Body of pancreas (tissue), 4 donors: Measurements from ENCODE around the gene LNX1. TPM values are rescaled to one million over a fixed set of nuclear protein-coding genes. Genes with fewer than 3 reads are reported as not detected.

Source experiments
- ATAC-seq: fragments of 150-250 bp; one replicate; pipeline ENCODE4 v1.9.1; 2016
- DNase-seq, 4 donors: peaks; one replicate each; pipeline ENCODE4 v3.0.0-alpha.2; 2019
- H3K27ac ChIP-seq, 4 donors: fragments of 200-600 bp; sonication (generic); 1 replicate in 3 of 4; 2 replicates in 1 of 4; pipeline versions ENCODE4 v1.5.1 to v1.6.1; 2016 to 2019; ENCODE audit warnings: mild to moderate bottlenecking in 1 of 4, mixed read lengths in 1 of 4, moderate library complexity in 1 of 4
- H3K27me3 ChIP-seq, 2 donors: fragments of 200-600 bp; sonication (generic); one replicate each; pipeline ENCODE4 v1.6.0; 2016; ENCODE audit warnings: mild to moderate bottlenecking in 1 of 2
- H3K36me3 ChIP-seq, 2 donors: fragments of 200-600 bp; sonication (generic); replicated peaks in 1 of 2; 2 replicates each; pipeline ENCODE4 v1.5.1; 2016; ENCODE audit warnings: low read depth in 2 of 2; ENCODE audit not compliant: insufficient read depth in 1 of 2
- H3K4me1 ChIP-seq: fragments of 200-600 bp; sonication (generic); one replicate; pipeline ENCODE4 v1.6.0; 2016
- H3K4me3 ChIP-seq, 2 donors: fragments of 200-600 bp; sonication (generic); 1 replicate in 1 of 2; 2 replicates in 1 of 2; pipeline ENCODE4 v1.5.1; 2016 to 2019
- H3K9me3 ChIP-seq, 3 donors: fragments of 200-600 bp; sonication (generic); 1 replicate in 2 of 3; 2 replicates in 1 of 3; pipeline ENCODE4 v1.5.1; 2016
- POLR2A ChIP-seq, 3 donors: fragments of 450-650 bp; IDR thresholded peaks; one replicate each; pipeline ENCODE4 v1.6.1; 2016; ENCODE audit warnings: antibody characterized with exemption in 3 of 3, mild to moderate bottlenecking in 2 of 3
- WGBS, 2 donors: methylation state at CpG; one replicate each; pipeline ENCODE4 v1.1.5; 2017; 5-methylcytosine and 5-hydroxymethylcytosine counted together
- intact Hi-C: fragments of 100-400 bp; cut with DNase I; formaldehyde crosslinking; loops from one replicate; pipeline ENCODE4 v1.15.1; 2023
- total RNA-seq, 2 donors: library from RNA; depleted of rRNA; stranded (reverse); fragments of >200 nt; gene quantifications; one replicate each; pipeline ENCODE4 v1.1.0, GENCODE V29; 2016
- TF ChIP-seq, protein P1 (sequence below), 7 experiments: fragments of 450-650 bp in 4 of 7; fragments of 200-600 bp in 3 of 7; sonication (generic) in 3 of 7; IDR thresholded peaks; one replicate each; pipeline ENCODE4 v1.5.1; 2016 to 2019; ENCODE audit warnings: antibody characterized with exemption in 7 of 7

LNX1 gene
- total RNA-seq, 2 donors from 2014 or later = 15.2 to 17.1 TPM

DNA sequence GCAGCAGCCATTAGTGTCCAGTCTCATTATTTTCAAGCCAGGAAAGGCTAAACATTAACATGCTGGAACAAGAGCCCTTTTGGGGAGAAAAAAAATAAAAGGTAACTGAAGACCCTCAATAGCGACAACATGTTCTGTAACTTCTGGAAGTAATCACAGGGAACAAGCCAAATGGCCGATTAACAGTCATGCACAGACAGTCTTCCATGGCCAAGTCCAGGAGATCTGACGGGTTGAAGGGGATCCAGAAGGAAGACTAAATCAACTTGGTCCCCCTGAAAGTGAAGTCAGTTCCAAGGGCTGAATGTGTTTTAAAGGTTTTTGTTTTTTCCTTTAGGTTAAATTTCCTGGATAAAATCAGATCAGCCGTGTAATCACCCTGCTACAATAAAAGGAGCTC lies 52.5 kb downstream of the LNX1 start:
- TF ChIP-seq POLR2A (IDR thresholded peaks at IDR 0.05) = no peak
- TF ChIP-seq, protein P1, sequence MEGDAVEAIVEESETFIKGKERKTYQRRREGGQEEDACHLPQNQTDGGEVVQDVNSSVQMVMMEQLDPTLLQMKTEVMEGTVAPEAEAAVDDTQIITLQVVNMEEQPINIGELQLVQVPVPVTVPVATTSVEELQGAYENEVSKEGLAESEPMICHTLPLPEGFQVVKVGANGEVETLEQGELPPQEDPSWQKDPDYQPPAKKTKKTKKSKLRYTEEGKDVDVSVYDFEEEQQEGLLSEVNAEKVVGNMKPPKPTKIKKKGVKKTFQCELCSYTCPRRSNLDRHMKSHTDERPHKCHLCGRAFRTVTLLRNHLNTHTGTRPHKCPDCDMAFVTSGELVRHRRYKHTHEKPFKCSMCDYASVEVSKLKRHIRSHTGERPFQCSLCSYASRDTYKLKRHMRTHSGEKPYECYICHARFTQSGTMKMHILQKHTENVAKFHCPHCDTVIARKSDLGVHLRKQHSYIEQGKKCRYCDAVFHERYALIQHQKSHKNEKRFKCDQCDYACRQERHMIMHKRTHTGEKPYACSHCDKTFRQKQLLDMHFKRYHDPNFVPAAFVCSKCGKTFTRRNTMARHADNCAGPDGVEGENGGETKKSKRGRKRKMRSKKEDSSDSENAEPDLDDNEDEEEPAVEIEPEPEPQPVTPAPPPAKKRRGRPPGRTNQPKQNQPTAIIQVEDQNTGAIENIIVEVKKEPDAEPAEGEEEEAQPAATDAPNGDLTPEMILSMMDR (IDR thresholded peaks at IDR 0.05) = no peak
- 79 to 85% methylated on average over 4 of the region's 4 CpGs for WGBS, 2 donors
- H3K36me3 ChIP-seq = peaks cover 0 to under 1% of the 10 kb centered on the region in 2 donors
- H3K27me3 ChIP-seq = no peaks in the 10 kb centered on the region
- peaks cover 20% of the 10 kb centered on the region for H3K4me1 ChIP-seq
- intact Hi-C loops = no loop called here
- H3K27ac ChIP-seq = no peak overlapping the region
- DNase-seq (no peak), ATAC-seq (no peak)
- H3K9me3 ChIP-seq = no peaks in the 10 kb centered on the region
- H3K4me3 ChIP-seq = no peak overlapping the region

DNA sequence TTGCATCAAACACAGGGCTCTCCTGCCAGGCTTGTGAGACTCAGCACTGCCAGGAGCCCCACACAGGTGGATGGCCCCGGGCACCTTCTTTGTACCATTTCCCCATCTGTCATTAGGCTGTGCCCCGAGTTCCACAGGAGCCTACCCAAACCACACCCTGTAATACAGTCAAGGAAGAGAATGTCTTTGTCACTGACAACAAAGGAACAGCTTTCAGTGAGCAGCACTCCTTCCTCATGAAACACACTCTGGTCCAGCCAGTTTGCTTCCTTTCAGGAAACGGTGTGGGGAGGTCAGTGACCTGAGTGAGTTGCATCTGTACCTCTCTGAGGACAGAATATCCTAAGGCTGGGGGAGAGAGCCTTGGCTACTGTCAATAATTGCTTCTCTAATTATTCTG lies 53.7 kb downstream of the LNX1 start:
- 59 to 81% methylated on average over 3 of the region's 3 CpGs for WGBS, 2 donors
- TF ChIP-seq, protein P1 (IDR thresholded peaks at IDR 0.05) = no peak
- no peak for TF ChIP-seq POLR2A (IDR thresholded peaks at IDR 0.05)
- Histone ChIP-seq H3K27ac (no peak overlapping the region), H3K4me1 (peaks cover 14% of the 10 kb centered on the region), H3K36me3 (peaks cover 0 to 1% of the 10 kb centered on the region in 2 donors), H3K4me3 (no peak overlapping the region), H3K27me3 (no peaks in the 10 kb centered on the region), H3K9me3 (no peaks in the 10 kb centered on the region)
- no peak for ATAC-seq
- intact Hi-C loops = no loop called here
- DNase-seq = no peak

DNA sequence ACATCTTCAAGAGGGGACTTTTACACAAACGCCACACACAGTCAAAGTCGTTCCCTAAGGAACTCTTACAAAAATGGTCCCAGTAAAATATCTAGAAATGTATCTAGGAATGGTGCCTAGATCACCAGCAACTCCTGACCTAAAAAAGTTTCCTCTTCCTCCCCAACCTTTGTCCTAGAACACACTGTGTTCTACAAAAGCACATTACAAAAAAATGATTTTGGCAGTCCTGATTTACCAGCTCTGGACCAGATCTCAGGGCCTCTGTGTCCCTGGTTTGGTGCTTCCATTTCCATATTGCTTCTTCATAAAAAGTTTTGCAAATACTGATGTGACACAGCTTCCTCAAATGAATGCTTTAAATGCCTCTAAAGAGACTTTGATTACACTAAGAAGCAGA lies 55.0 kb downstream of the LNX1 start:
- no peak for TF ChIP-seq POLR2A (IDR thresholded peaks at IDR 0.05)
- TF ChIP-seq, protein P1 (IDR thresholded peaks at IDR 0.05) = no peak
- WGBS, 2 donors = 92 to 93% methylated on average over 2 of the region's 2 CpGs
- Histone ChIP-seq H3K9me3 (no peaks in the 10 kb centered on the region), H3K36me3 (peaks cover 0 to 1% of the 10 kb centered on the region in 2 donors), H3K27me3 (no peaks in the 10 kb centered on the region), H3K4me1 (peaks cover 2% of the 10 kb centered on the region), H3K4me3 (no peak overlapping the region), H3K27ac (no peak overlapping the region)
- DNase-seq (no peak), ATAC-seq (no peak)
- intact Hi-C loops = no loop called here

DNA sequence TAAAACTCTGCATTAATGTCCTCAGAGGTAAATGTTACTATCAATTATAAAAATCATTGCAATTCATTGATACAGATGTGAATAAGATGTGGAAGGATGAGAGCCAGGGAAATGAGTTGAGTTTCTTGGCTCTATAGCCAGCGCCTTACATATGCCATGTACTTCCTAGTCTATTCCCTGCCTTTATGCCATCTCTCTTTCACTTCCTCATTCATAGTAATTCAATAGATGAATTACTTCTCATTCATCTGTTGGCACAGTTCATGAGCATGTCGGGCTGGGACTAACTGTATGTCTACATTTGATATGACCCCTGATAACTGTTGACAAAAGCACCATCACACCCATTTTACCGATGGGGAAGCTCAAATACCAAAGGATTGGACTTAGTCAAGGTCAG lies 55.7 kb downstream of the LNX1 start:
- no peaks in the 10 kb centered on the region for H3K27me3 ChIP-seq
- WGBS, 2 donors = 66 to 70% methylated on average over 3 of the region's 3 CpGs
- H3K4me1 ChIP-seq = no peaks in the 10 kb centered on the region
- no peak overlapping the region for H3K27ac ChIP-seq
- intact Hi-C loops = no loop called here
- ATAC-seq (no peak), DNase-seq (no peak)
- H3K9me3 ChIP-seq = no peaks in the 10 kb centered on the region
- H3K4me3 ChIP-seq = no peak overlapping the region
- H3K36me3 ChIP-seq = peaks cover 0 to 1% of the 10 kb centered on the region in 2 donors
- TF ChIP-seq POLR2A (IDR thresholded peaks at IDR 0.05) = no peak
- TF ChIP-seq, protein P1 (IDR thresholded peaks at IDR 0.05) = no peak

DNA sequence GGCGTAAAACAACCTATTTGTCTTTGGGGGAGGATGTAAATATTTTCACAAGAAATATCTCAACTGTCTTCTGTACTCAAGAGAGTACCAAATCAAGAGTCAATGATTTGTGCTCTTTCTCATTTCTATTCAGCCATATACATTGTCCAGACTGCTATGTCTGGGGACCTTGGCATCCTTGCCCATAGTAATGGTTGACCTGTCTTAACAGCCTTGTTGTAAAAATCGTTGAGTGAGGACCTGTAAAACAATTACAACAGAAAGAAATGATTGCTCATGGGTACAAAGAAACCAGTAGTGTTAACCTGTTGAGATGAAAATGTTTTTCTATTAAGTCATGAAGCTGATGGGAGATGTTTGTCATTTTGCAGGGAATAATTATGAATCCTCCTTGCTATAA lies 56.6 kb downstream of the LNX1 start:
- H3K27ac ChIP-seq = no peak overlapping the region
- ATAC-seq = no peak

More for the DNA sequence above, 56.6 kb downstream of the LNX1 start:
- no peaks in the 10 kb centered on the region for H3K9me3 ChIP-seq
- 72 to 76% methylated on average over 2 of the region's 2 CpGs for WGBS, 2 donors
- peaks cover 0 to 1% of the 10 kb centered on the region in 2 donors for H3K36me3 ChIP-seq
- no peaks in the 10 kb centered on the region for H3K4me1 ChIP-seq
- intact Hi-C loops = no loop called here
- no peak for DNase-seq
- no peak overlapping the region for H3K4me3 ChIP-seq
- no peak for TF ChIP-seq POLR2A (IDR thresholded peaks at IDR 0.05)
- TF ChIP-seq, protein P1 (IDR thresholded peaks at IDR 0.05) = no peak
- no peaks in the 10 kb centered on the region for H3K27me3 ChIP-seq
